ENCODE measurements around the gene RBM23. TPM values are rescaled to one million over a fixed set of nuclear protein-coding genes. Genes with fewer than 3 reads are reported as not detected.

The RBM23 gene
- total RNA-seq, 1 experiment from 2014 or later = 76.5 TPM

DNA sequence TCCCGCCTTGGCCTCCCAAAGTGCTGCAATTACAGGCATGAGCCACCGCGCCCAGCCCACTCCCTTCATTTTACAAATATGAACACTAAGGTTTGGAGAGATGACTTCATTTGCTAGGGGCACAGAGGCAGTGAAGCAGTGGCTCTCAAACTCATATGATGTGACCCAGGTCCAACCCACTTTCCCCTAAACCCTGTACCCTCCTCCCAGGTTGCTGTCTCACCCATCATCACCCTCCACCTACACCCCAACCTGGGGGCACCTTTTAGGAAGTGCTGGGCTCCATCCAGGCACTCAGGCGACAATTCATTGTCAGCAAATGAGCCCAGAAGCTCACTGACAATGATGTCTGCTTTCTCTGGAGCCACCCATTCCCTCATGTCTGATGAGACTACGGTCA, 4.8 kb upstream of the RBM23 start:
- Histone ChIP-seq H3K4me3 (no peak overlapping the region), H3K27me3 (ENCODE audit: insufficient read depth, low read depth) (no peaks in the 10 kb centered on the region), H4K20me1 (ENCODE audit: insufficient read depth) (no peaks in the 10 kb centered on the region), H3K27ac (no peak overlapping the region), H3K9me3 (ENCODE audit: insufficient read depth, low read depth) (no peaks in the 10 kb centered on the region), H3K4me1 (replicated peaks; ENCODE audit: insufficient read depth) (peaks cover 19% of the 10 kb centered on the region), H3K79me2 (ENCODE audit: low read depth) (peaks cover 16% of the 10 kb centered on the region), H3K36me3 (ENCODE audit: low read depth) (peaks cover 28% of the 10 kb centered on the region), H3K9me2 (ENCODE audit: insufficient read depth) (no peaks in the 10 kb centered on the region), H2AFZ (no peak overlapping the region), H3F3A (ENCODE audit: insufficient read depth, low read depth) (peaks cover 19% of the 10 kb centered on the region), H3K4me2 (no peak overlapping the region)
- TF ChIP-seq, protein P1, sequence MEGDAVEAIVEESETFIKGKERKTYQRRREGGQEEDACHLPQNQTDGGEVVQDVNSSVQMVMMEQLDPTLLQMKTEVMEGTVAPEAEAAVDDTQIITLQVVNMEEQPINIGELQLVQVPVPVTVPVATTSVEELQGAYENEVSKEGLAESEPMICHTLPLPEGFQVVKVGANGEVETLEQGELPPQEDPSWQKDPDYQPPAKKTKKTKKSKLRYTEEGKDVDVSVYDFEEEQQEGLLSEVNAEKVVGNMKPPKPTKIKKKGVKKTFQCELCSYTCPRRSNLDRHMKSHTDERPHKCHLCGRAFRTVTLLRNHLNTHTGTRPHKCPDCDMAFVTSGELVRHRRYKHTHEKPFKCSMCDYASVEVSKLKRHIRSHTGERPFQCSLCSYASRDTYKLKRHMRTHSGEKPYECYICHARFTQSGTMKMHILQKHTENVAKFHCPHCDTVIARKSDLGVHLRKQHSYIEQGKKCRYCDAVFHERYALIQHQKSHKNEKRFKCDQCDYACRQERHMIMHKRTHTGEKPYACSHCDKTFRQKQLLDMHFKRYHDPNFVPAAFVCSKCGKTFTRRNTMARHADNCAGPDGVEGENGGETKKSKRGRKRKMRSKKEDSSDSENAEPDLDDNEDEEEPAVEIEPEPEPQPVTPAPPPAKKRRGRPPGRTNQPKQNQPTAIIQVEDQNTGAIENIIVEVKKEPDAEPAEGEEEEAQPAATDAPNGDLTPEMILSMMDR (conservative IDR thresholded peaks at IDR 0.05) = no peak
- TF ChIP-seq EZH2 (IDR thresholded peaks at IDR 0.05; ENCODE audit: low read depth) = no peak
- intact Hi-C loops (cut with micrococcal nuclease; ENCODE audit: unreplicated experiment) = no loop called here
- no TSS peak for BruUV-seq (replicated peaks)
- POLR2A ChIA-PET (ENCODE audit: unreplicated experiment) = no interaction called here
- CTCF ChIA-PET = no interaction called here
- no peak for DNase-seq

DNA sequence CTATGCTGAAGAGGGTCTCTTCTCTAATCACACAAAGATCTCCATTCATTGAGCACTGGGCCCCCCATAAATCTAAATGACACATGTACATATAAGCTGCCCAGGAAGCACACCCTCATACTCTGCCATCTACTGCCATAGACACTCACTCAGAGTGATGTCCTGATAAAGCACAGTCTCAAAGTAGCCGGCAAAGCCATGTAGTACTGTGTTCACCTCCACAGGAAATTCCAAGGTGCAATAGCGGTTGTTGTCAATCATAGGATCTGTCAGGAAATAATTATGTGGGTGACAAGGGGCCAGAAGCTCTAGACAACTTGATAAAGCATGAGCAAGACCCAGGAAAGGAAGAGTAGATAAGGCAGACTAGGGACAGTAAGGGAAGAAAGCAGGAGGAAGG, 3.3 kb upstream of the RBM23 start:
- Histone ChIP-seq H3K27ac (0 out of 2 replicates have a peak overlapping the region, but pooled peaks have one; percentile 12), H4K20me1 (ENCODE audit: insufficient read depth) (no peaks in the 10 kb centered on the region), H3K4me2 (no peak overlapping the region), H2AFZ (no peak overlapping the region), H3K4me3 (no peak overlapping the region), H3K9me3 (ENCODE audit: insufficient read depth, low read depth) (no peaks in the 10 kb centered on the region), H3K9me2 (ENCODE audit: insufficient read depth) (no peaks in the 10 kb centered on the region), H3K27me3 (ENCODE audit: insufficient read depth, low read depth) (no peaks in the 10 kb centered on the region), H3K4me1 (replicated peaks; ENCODE audit: insufficient read depth) (peaks cover 15% of the 10 kb centered on the region), H3K79me2 (ENCODE audit: low read depth) (peaks cover 15% of the 10 kb centered on the region), H3K36me3 (ENCODE audit: low read depth) (peaks cover 28% of the 10 kb centered on the region), H3F3A (ENCODE audit: insufficient read depth, low read depth) (peaks cover 19% of the 10 kb centered on the region)
- ChIA-PET CTCF (no interaction called here), POLR2A (ENCODE audit: unreplicated experiment) (no interaction called here)
- no TSS peak for BruUV-seq (replicated peaks)
- TF ChIP-seq EZH2 (IDR thresholded peaks at IDR 0.05; ENCODE audit: low read depth) = no peak
- TF ChIP-seq, protein P1 (conservative IDR thresholded peaks at IDR 0.05) = no peak
- intact Hi-C loops (cut with micrococcal nuclease; ENCODE audit: unreplicated experiment) = no loop called here
- DNase-seq = no peak

DNA sequence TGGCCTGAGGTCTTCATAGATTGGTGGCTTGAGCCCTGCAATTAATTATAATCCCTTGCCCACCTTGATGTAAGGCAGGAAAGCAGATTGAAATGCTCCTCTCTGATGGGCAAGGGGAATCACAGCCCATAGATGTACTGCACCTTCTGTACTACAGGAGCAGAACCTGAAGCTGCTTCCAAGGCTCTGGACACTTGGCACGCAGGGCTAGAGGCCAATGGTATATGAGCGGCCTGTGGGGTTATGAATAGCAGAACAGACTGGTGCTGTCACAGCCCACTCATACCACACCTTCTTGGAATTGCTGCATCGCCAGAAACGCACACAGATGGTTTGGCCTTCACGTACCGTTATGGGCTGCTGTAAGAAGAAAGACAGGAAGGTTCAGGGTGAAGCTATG, 1.7 kb upstream of the RBM23 start:
- Histone ChIP-seq H2AFZ (no peak overlapping the region), H3K36me3 (ENCODE audit: low read depth) (peaks cover 20% of the 10 kb centered on the region; the same call in 1 of the 2 replicates), H3K79me2 (ENCODE audit: low read depth) (peaks cover 30% of the 10 kb centered on the region), H3K27me3 (ENCODE audit: insufficient read depth, low read depth) (no peaks in the 10 kb centered on the region), H3K27ac (no peak overlapping the region), H3K4me3 (no peak overlapping the region), H3K9me2 (ENCODE audit: insufficient read depth) (no peaks in the 10 kb centered on the region), H3F3A (ENCODE audit: insufficient read depth, low read depth) (peaks cover 19% of the 10 kb centered on the region), H3K4me2 (no peak overlapping the region), H4K20me1 (ENCODE audit: insufficient read depth) (no peaks in the 10 kb centered on the region), H3K9me3 (ENCODE audit: insufficient read depth, low read depth) (no peaks in the 10 kb centered on the region), H3K4me1 (replicated peaks; ENCODE audit: insufficient read depth) (peaks cover 9% of the 10 kb centered on the region)
- intact Hi-C loops (cut with micrococcal nuclease; ENCODE audit: unreplicated experiment) = no loop called here
- TF ChIP-seq, protein P1 (conservative IDR thresholded peaks at IDR 0.05) = no peak
- no peak for TF ChIP-seq EZH2 (IDR thresholded peaks at IDR 0.05; ENCODE audit: low read depth)
- ChIA-PET POLR2A (ENCODE audit: unreplicated experiment) (interaction anchor here (0.5 kb wide), 1 partner anchor 49 kb away, joined by 3 read pairs; no protein-coding TSS in a partner anchor), CTCF (no interaction called here)
- DNase-seq = no peak
- no TSS peak for BruUV-seq (replicated peaks)

All from PC-9 (cell line).